ENCODE measurements around the gene PDGFD.
A peak's percentile ranks its signal among the peaks of the same experiment; 100 is the strongest.

DNA sequence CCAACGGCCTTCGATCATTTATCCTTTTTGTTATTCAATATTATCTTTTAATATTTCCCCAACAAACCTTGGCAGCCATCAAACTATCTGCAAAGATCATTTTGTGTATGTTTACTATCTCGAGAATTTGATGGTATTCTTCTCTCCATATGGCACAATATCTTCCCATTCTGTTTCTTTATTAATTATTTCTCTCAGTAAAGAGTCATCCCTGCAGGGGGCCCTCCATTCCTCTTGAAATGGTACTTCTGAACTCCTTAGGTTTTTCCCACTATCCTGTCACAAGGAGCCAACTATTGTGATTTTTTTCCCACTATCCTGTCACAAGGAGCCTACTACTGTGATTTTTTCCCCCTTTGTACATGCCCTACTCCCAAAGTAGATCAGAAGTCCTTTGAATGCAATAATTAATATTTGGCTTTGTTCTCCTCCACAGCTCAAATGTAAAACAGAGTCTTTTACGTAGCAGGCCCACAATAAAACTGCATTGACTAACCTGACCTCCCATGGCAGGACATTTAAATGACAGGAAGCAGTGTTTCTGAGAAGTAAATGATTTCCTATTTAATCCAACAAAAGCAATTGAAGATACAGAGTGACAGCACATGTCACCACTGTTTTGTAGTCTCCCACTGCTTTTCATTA lies 43.3 kb downstream of the PDGFD start:
- TF ChIP-seq POLR2AphosphoS5 (IDR thresholded peaks at IDR 0.05) (peak; percentile 13), TAF1 (IDR thresholded peaks at IDR 0.05; ENCODE audit: low read depth) (no peak), CTCF (IDR thresholded peaks at IDR 0.05; ENCODE audit: poor library complexity, severe bottlenecking) (peak; percentile 28), MXI1 (conservative IDR thresholded peaks at IDR 0.05; ENCODE audit: poor library complexity, severe bottlenecking) (no peak), EZH2 (IDR thresholded peaks at IDR 0.05; ENCODE audit: borderline replicate concordance, insufficient read depth, low read length, poor library complexity, severe bottlenecking) (no peak), RAD21 (conservative IDR thresholded peaks at IDR 0.05) (no peak)

Measured in neural cell (in vitro differentiated cells).